MM.1S (cell line): ENCODE data around the gene MCF2L2.

Experiments used
- DNase-seq: peaks from one replicate; pipeline ENCODE4 v3.0.0-alpha.2; 2015
- H2AFZ ChIP-seq: fragments of 300-600 bp; sonication (generic); 2 replicates; pipeline ENCODE4 v1.6.0; 2016; ENCODE audit warnings: antibody characterized with exemption, low read length
- H3F3A ChIP-seq: fragments of 300-600 bp; sonication (generic); 2 replicates; pipeline ENCODE4 v1.6.1; 2016; ENCODE audit warnings: mild to moderate bottlenecking, antibody characterized with exemption, low read length, moderate library complexity, mixed read lengths; ENCODE audit not compliant: insufficient read depth
- H3K27ac ChIP-seq: fragments of 300-600 bp; sonication (generic); 2 replicates; pipeline ENCODE4 v1.5.1; 2016; ENCODE audit warnings: mild to moderate bottlenecking, low read length
- H3K27me3 ChIP-seq: fragments of 300-600 bp; sonication (generic); replicated peaks from 2 replicates; pipeline ENCODE4 v1.6.0; 2016; ENCODE audit warnings: low read length; ENCODE audit not compliant: insufficient read depth
- H3K36me3 ChIP-seq: fragments of 300-600 bp; sonication (generic); replicated peaks from 2 replicates; pipeline ENCODE4 v1.6.1; 2016; ENCODE audit warnings: mild to moderate bottlenecking, low read length, mixed read lengths; ENCODE audit not compliant: insufficient read depth
- H3K4me1 ChIP-seq: fragments of 300-600 bp; sonication (generic); 2 replicates; pipeline ENCODE4 v1.6.1; 2016; ENCODE audit warnings: low read length, mixed read lengths
- H3K4me2 ChIP-seq: fragments of 300-600 bp; sonication (generic); 2 replicates; pipeline ENCODE4 v1.6.0; 2016; ENCODE audit warnings: low read depth, low read length
- H3K4me3 ChIP-seq: fragments of 300-600 bp; sonication (generic); 2 replicates; pipeline ENCODE4 v1.5.1; 2016; ENCODE audit warnings: low read length, mixed read lengths
- H3K79me2 ChIP-seq: fragments of 300-600 bp; sonication (generic); 2 replicates; pipeline ENCODE4 v1.6.1; 2016; ENCODE audit warnings: mixed run types, low read length, mixed read lengths
- H3K9ac ChIP-seq: fragments of 300-600 bp; sonication (generic); 2 replicates; pipeline ENCODE4 v1.6.1; 2016; ENCODE audit warnings: low read length, mixed read lengths
- H3K9me2 ChIP-seq: fragments of 300-600 bp; sonication (generic); replicated peaks from 2 replicates; pipeline ENCODE4 v1.6.1; 2016; ENCODE audit warnings: mild to moderate bottlenecking, low read length, mixed read lengths; ENCODE audit not compliant: insufficient read depth
- H3K9me3 ChIP-seq: fragments of 300-600 bp; sonication (generic); replicated peaks from 2 replicates; pipeline ENCODE4 v1.6.1; 2016; ENCODE audit warnings: mild to moderate bottlenecking, low read length, mixed read lengths; ENCODE audit not compliant: insufficient read depth
- H4K20me1 ChIP-seq: fragments of 300-600 bp; sonication (generic); 2 replicates; pipeline ENCODE4 v1.6.1; 2016; ENCODE audit warnings: mild to moderate bottlenecking, low read length, moderate library complexity, mixed read lengths; ENCODE audit not compliant: insufficient read depth
- CTCF ChIP-seq: fragments of 300-600 bp; sonication (generic); IDR thresholded peaks from 2 replicates; pipeline ENCODE4 v1.5.1; 2016; ENCODE audit warnings: antibody characterized with exemption, low read length, mixed read lengths
- EZH2 ChIP-seq: fragments of 300-600 bp; sonication (generic); optimal IDR thresholded peaks from 2 replicates; pipeline ENCODE3; 2017; ENCODE audit warnings: low read depth, mild to moderate bottlenecking, antibody characterized with exemption, low read length, mixed read lengths
- EZH2phosphoT487 ChIP-seq: fragments of 300-600 bp; sonication (generic); IDR thresholded peaks from 2 replicates; pipeline ENCODE4 v1.6.1; 2018; ENCODE audit warnings: antibody characterized with exemption, low read length

The MCF2L2 gene

GRCh38 chr3:183317886-183318865 is 110.2 kb downstream of the MCF2L2 start:
- Histone ChIP-seq H3K36me3 (no peaks in the 10 kb centered on the region), H3K79me2 (no peaks in the 10 kb centered on the region), H4K20me1 (no peaks in the 10 kb centered on the region), H2AFZ (no peak overlapping the region), H3K4me1 (0 out of 2 replicates have a peak, but pooled peaks cover 6% of the 10 kb centered on the region), H3F3A (no peaks in the 10 kb centered on the region), H3K9me3 (no peaks in the 10 kb centered on the region), H3K9ac (no peak overlapping the region), H3K27me3 (no peaks in the 10 kb centered on the region), H3K4me2 (no peak overlapping the region), H3K27ac (no peak overlapping the region), H3K9me2 (no peaks in the 10 kb centered on the region), H3K4me3 (no peak overlapping the region)
- peak; percentile 4 for DNase-seq
- TF ChIP-seq EZH2 (no peak), CTCF (no peak), EZH2phosphoT487 (no peak)

- no peak overlapping the region for H3K4me2 ChIP-seq
- H3K4me1 ChIP-seq, result 0 out of 2 replicates have a peak, but pooled peaks cover 6% of the 10 kb centered on the region
- no peak for TF ChIP-seq EZH2
- TF ChIP-seq CTCF, result no peak
- TF ChIP-seq EZH2phosphoT487, result no peak
- H4K20me1 ChIP-seq, result no peaks in the 10 kb centered on the region
- no peak for DNase-seq
- no peak overlapping the region for H2AFZ ChIP-seq
- H3K4me3 ChIP-seq, result no peak overlapping the region
- no peaks in the 10 kb centered on the region for H3K79me2 ChIP-seq
- H3K9me3 ChIP-seq, result no peaks in the 10 kb centered on the region
- no peaks in the 10 kb centered on the region for H3K27me3 ChIP-seq
- no peaks in the 10 kb centered on the region for H3F3A ChIP-seq
- H3K27ac ChIP-seq, result no peak overlapping the region
- no peaks in the 10 kb centered on the region for H3K9me2 ChIP-seq
- no peaks in the 10 kb centered on the region for H3K36me3 ChIP-seq
- no peak overlapping the region for H3K9ac ChIP-seq
These were observed 111.1 kb downstream of the MCF2L2 start for GRCh38 chr3:183317271-183317670.

- no peaks in the 10 kb centered on the region for H3K27me3 ChIP-seq
- no peak overlapping the region for H3K27ac ChIP-seq
- H3K79me2 ChIP-seq, result no peaks in the 10 kb centered on the region
- no peaks in the 10 kb centered on the region for H3K9me3 ChIP-seq
- peaks cover 1% of the 10 kb centered on the region for H3F3A ChIP-seq
- no peak overlapping the region for H3K9ac ChIP-seq
- 0 out of 2 replicates have a peak, but pooled peaks cover 6% of the 10 kb centered on the region for H3K4me1 ChIP-seq
- TF ChIP-seq EZH2phosphoT487 (no peak), CTCF (no peak), EZH2 (no peak)
- H3K4me3 ChIP-seq, result no peak overlapping the region
- DNase-seq, result no peak
- no peak overlapping the region for H3K4me2 ChIP-seq
- no peak overlapping the region for H2AFZ ChIP-seq
- H3K9me2 ChIP-seq, result no peaks in the 10 kb centered on the region
- no peaks in the 10 kb centered on the region for H4K20me1 ChIP-seq
- H3K36me3 ChIP-seq, result no peaks in the 10 kb centered on the region
These were observed 112.7 kb downstream of the MCF2L2 start for GRCh38 chr3:183315739-183316138.
